Mesothelial cell of epicardium (in vitro differentiated cells): Measurements from ENCODE around the gene ZMYND10. TPM values are rescaled to one million over a fixed set of nuclear protein-coding genes. Genes with fewer than 3 reads are reported as not detected.

ENCODE experiments used
- DNase-seq, 2 experiments: peaks; one replicate each; pipeline ENCODE4 v3.0.0; 2021; ENCODE audit warnings: low spot score in 2 of 2; ENCODE audit not compliant: unreplicated experiment in 2 of 2
- H3K27ac Mint-ChIP-seq: 2 replicates; pipeline ENCODE4 v1.8.0; 2021; ENCODE audit warnings: mixed read lengths
- H3K27me3 Mint-ChIP-seq: 2 replicates; pipeline ENCODE4 v1.8.0; 2021; ENCODE audit warnings: low read depth, mixed read lengths
- H3K36me3 Mint-ChIP-seq: 2 replicates; pipeline ENCODE4 v1.8.0; 2021; ENCODE audit warnings: mixed read lengths
- H3K4me1 Mint-ChIP-seq: 2 replicates; pipeline ENCODE4 v1.8.0; 2021; ENCODE audit warnings: mixed read lengths
- H3K4me3 Mint-ChIP-seq: 2 replicates; pipeline ENCODE4 v1.8.0; 2021; ENCODE audit warnings: mild to moderate bottlenecking, moderate library complexity, mixed read lengths
- H3K9me3 Mint-ChIP-seq: 2 replicates; pipeline ENCODE4 v1.8.0; 2021; ENCODE audit warnings: mixed read lengths
- CTCF ChIP-seq: fragments of 200-600 bp; sonication (generic); IDR thresholded peaks from one replicate; pipeline ENCODE4 v1.5.0; 2021; ENCODE audit warnings: antibody characterized with exemption; ENCODE audit not compliant: unreplicated experiment
- total RNA-seq: library from RNA; stranded (reverse); gene quantifications from 3 replicates; pipeline ENCODE4 v1.2.1, GENCODE V29; 2021

ZMYND10 gene
- total RNA-seq, 1 donor from 2014 or later: 0.83 TPM

- no peak for DNase-seq
- no peaks in the 10 kb centered on the region for H3K27me3 Mint-ChIP-seq
- H3K27ac Mint-ChIP-seq: peak within 1 kb of the TSS; percentile 95
- no peak for TF ChIP-seq CTCF
- peaks cover 49% of the 10 kb centered on the region for H3K4me1 Mint-ChIP-seq
- H3K36me3 Mint-ChIP-seq: peaks cover 5% of the 10 kb centered on the region
- H3K4me3 Mint-ChIP-seq: peak within 1 kb of the TSS; percentile 81
- H3K9me3 Mint-ChIP-seq: no peaks in the 10 kb centered on the region
Measured at GRCh38 chr3:50322386-50323091, 23.0 kb downstream of the ZMYND10 start, which contains the start of gene HYAL2. Gene HYAL2, minus strand, starts transcription at chr3:50322745. Its CDS starts 2,256 bp downstream, at chr3:50320489.

- Mint-ChIP-seq H3K36me3 (peaks cover 5% of the 10 kb centered on the region), H3K27me3 (no peaks in the 10 kb centered on the region), H3K27ac (peak overlapping the region; percentile 53), H3K4me3 (peak overlapping the region; percentile 81), H3K9me3 (no peaks in the 10 kb centered on the region), H3K4me1 (peaks cover 51% of the 10 kb centered on the region)
- DNase-seq: no peak
- no peak for TF ChIP-seq CTCF
Measured at GRCh38 chr3:50322115-50322385, 23.5 kb downstream of the ZMYND10 start.

GRCh38 chr3:50321336-50322114 lies 24.0 kb downstream of the ZMYND10 start:
- Mint-ChIP-seq H3K4me3 (peak overlapping the region; percentile 88), H3K27me3 (no peaks in the 10 kb centered on the region), H3K4me1 (peaks cover 52% of the 10 kb centered on the region)

GRCh38 chr3:50320853-50321335 lies 24.6 kb downstream of the ZMYND10 start:
- peak overlapping the region; percentile 90 for H3K27ac Mint-ChIP-seq
- H3K9me3 Mint-ChIP-seq: no peaks in the 10 kb centered on the region
- no peak for TF ChIP-seq CTCF
- H3K27me3 Mint-ChIP-seq: no peaks in the 10 kb centered on the region
- peaks cover 12% of the 10 kb centered on the region for H3K36me3 Mint-ChIP-seq
- peaks cover 56% of the 10 kb centered on the region for H3K4me1 Mint-ChIP-seq
- peak overlapping the region; percentile 88 for H3K4me3 Mint-ChIP-seq
- peak; percentile 73 to 84 for DNase-seq

More at GRCh38 chr3:50321336-50322114, 24.0 kb downstream of the ZMYND10 start:
- Mint-ChIP-seq H3K27ac (peak overlapping the region; percentile 95), H3K36me3 (peaks cover 8% of the 10 kb centered on the region), H3K9me3 (no peaks in the 10 kb centered on the region)
- peak; percentile 60 for TF ChIP-seq CTCF
- peak; percentile 71 to 88 for DNase-seq

GRCh38 chr3:50319894-50320625 lies 25.5 kb downstream of the ZMYND10 start:
- Mint-ChIP-seq H3K27ac (peak overlapping the region; percentile 90), H3K27me3 (no peaks in the 10 kb centered on the region), H3K9me3 (no peaks in the 10 kb centered on the region), H3K4me1 (peaks cover 56% of the 10 kb centered on the region), H3K4me3 (peak overlapping the region; percentile 88), H3K36me3 (peaks cover 15% of the 10 kb centered on the region)
- no peak for TF ChIP-seq CTCF
- no peak for DNase-seq
